Stimulated activated CD4-positive, alpha-beta T cell treated with anti-CD3 and anti-CD28 coated beads, TNF-alpha, amount 100 ng/mL, for 1 hour (primary cell): ENCODE data around the gene PRR14L.

Source experiments
- DNase-seq, 3 donors: peaks; one replicate each; pipeline ENCODE4 v3.0.0-alpha.2; 2020; ENCODE audit warnings: low read depth in 3 of 3, low spot score in 1 of 3

Gene PRR14L

GRCh38 chr22:31647066-31647465, 102.9 kb downstream of the PRR14L start:
- no peak for DNase-seq

GRCh38 chr22:31646186-31647019, 103.5 kb downstream of the PRR14L start:
- DNase-seq, result no peak

- DNase-seq, result no peak
These were observed 110.4 kb downstream of the PRR14L start for GRCh38 chr22:31639436-31640039.

- DNase-seq, result no peak
These were observed 111.9 kb downstream of the PRR14L start for GRCh38 chr22:31637891-31638618.

- DNase-seq, result no peak
These were observed 112.5 kb downstream of the PRR14L start for GRCh38 chr22:31637447-31637890.

- DNase-seq, result no peak
These were observed 114.2 kb downstream of the PRR14L start for GRCh38 chr22:31635638-31636306.

GRCh38 chr22:31631436-31631835, 118.5 kb downstream of the PRR14L start:
- no peak for DNase-seq
